Epithelial cell of proximal tubule (primary cell): ENCODE results near the gene IQSEC1. TPM values are rescaled to one million over a fixed set of nuclear protein-coding genes. Genes with fewer than 3 reads are reported as not detected.

Source experiments
- DNase-seq: peaks from one replicate; pipeline ENCODE4 v3.0.0-alpha.2; 2011; ENCODE audit warnings: low read depth
- H3K4me3 ChIP-seq: 2 replicates; pipeline ENCODE4 v1.5.1; 2011; ENCODE audit warnings: low read depth, mild to moderate bottlenecking, low read length
- CTCF ChIP-seq: conservative IDR thresholded peaks from 2 replicates; pipeline ENCODE4 v1.5.1; 2012; ENCODE audit warnings: low read depth, mild to moderate bottlenecking, low read length
- total RNA-seq: library from RNA; depleted of rRNA; stranded (reverse); fragments of >200 nt; gene quantifications from 2 replicates; pipeline ENCODE4 v1.2.3, GENCODE V29; 2015

Gene IQSEC1
- total RNA-seq, 1 donor from 2014 or later = 8.8 TPM

GRCh38 chr3:13067778-13068177 lies 5.5 kb downstream of the IQSEC1 start:
- TF ChIP-seq CTCF = no peak
- no peak for DNase-seq
- H3K4me3 ChIP-seq = no peak overlapping the region

- no peak overlapping the region for H3K4me3 ChIP-seq
- DNase-seq = no peak
- no peak for TF ChIP-seq CTCF
Measured at GRCh38 chr3:13066834-13067233, 6.4 kb downstream of the IQSEC1 start.

- no peak for TF ChIP-seq CTCF
- no peak overlapping the region for H3K4me3 ChIP-seq
- DNase-seq = no peak
Measured at GRCh38 chr3:13066236-13066635, 7.0 kb downstream of the IQSEC1 start.

- DNase-seq = no peak
- TF ChIP-seq CTCF = no peak
- no peak overlapping the region for H3K4me3 ChIP-seq
Measured at GRCh38 chr3:13065727-13066126, 7.5 kb downstream of the IQSEC1 start.

- DNase-seq = no peak
- no peak overlapping the region for H3K4me3 ChIP-seq
- TF ChIP-seq CTCF = no peak
Measured at GRCh38 chr3:13064964-13065363, 8.3 kb downstream of the IQSEC1 start.

GRCh38 chr3:13064159-13064868 lies 8.9 kb downstream of the IQSEC1 start:
- TF ChIP-seq CTCF = no peak
- no peak overlapping the region for H3K4me3 ChIP-seq
- DNase-seq = no peak

GRCh38 chr3:13063225-13063624 lies 10.0 kb downstream of the IQSEC1 start:
- TF ChIP-seq CTCF = no peak
- DNase-seq = no peak
- H3K4me3 ChIP-seq = no peak overlapping the region
